Cardiac muscle cell (in vitro differentiated cells and primary cell): ENCODE measurements around the gene TWNK. TPM values are rescaled to one million over a fixed set of nuclear protein-coding genes. Genes with fewer than 3 reads are reported as not detected.
"Not testable (repeated sequence)": the region's sequence is repeated elsewhere in the genome, so short reads cannot be mapped to it uniquely, and the experiment has no call there.

Experiments
- DNase-seq, 2 donors: peaks; one replicate each; pipeline versions ENCODE4 v3.0.0 to v3.0.0-alpha.2; 2010 to 2017; ENCODE audit warnings: low read depth in 1 of 2, low spot score in 1 of 2
- H3K27ac ChIP-seq: fragments of 200-600 bp; sonication (generic); 2 replicates; pipeline ENCODE4 v1.5.1; 2016
- H3K27me3 ChIP-seq: fragments of 200-600 bp; sonication (generic); 2 replicates; pipeline ENCODE4 v1.6.0; 2016; ENCODE audit warnings: control low read depth
- H3K36me3 ChIP-seq: fragments of 200-600 bp; sonication (generic); 2 replicates; pipeline ENCODE4 v1.5.1; 2016; ENCODE audit warnings: control low read depth
- H3K4me1 ChIP-seq: fragments of 200-600 bp; sonication (generic); 2 replicates; pipeline ENCODE4 v1.8.1; 2017; ENCODE audit warnings: low read depth, mild to moderate bottlenecking, mixed run types
- H3K4me3 ChIP-seq: fragments of 200-600 bp; sonication (generic); 2 replicates; pipeline ENCODE4 v1.5.1; 2016; ENCODE audit warnings: mild to moderate bottlenecking
- H3K9me3 ChIP-seq: fragments of 200-600 bp; sonication (generic); 2 replicates; pipeline ENCODE4 v1.5.1; 2017; ENCODE audit warnings: low read depth, mild to moderate bottlenecking, control low read depth
- CTCF ChIP-seq: IDR thresholded peaks from 2 replicates; pipeline ENCODE4 v1.5.1; 2012; ENCODE audit warnings: low read depth, mild to moderate bottlenecking, low read length
- polyA plus RNA-seq: library from polyadenylated mRNA; unstranded; fragments of >200 nt; fragmentation: Nextera tagmentation; extraction: Ambion mirVana; gene quantifications from 2 replicates; pipeline ENCODE4 v1.2.1, GENCODE V29; 2016
- total RNA-seq: library from RNA; depleted of rRNA; stranded (reverse); fragments of >200 nt; gene quantifications from 2 replicates; pipeline ENCODE4 v1.2.3, GENCODE V29; 2016

The TWNK gene
- total and polyA plus RNA-seq, 2 experiments from 2014 or later, result 6.9 to 7.6 TPM

DNA sequence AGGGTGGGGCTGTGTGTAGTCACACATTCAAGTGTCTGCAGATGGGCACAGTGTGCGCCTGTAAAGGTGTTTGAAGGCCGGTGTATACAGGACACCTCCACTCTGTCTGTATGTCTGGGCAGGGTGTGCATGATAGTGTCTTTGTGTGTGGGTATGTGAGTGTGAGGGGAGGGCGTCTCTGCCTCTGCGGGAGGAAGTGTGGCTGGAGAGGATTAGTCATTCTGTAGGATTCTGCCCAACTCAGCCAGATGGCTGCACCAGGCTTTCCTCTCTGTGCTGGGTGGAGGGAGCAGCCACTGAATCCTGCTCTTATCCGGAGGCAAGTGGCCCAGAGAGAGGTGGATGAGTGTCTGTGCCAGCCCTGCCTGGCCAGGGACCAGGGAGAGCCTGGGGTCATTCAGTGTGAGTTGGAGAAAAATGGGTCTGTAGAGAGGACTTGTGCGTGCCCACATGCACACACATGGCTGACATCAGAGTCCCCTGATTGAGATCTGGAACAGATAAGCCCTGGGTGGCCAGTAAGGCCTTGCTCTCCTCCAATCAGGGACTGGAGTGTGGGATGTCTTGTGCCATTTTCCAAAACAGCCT lies 45.4 kb downstream of the TWNK start:
- Histone ChIP-seq H3K27me3 (peaks cover 18% of the 10 kb centered on the region), H3K4me1 (peaks cover 17% of the 10 kb centered on the region)
- DNase-seq, result peak in 1 of 2 donors; percentile 91

GRCh38 chr10:101033276-101033675 lies 45.9 kb downstream of the TWNK start:
- no peak overlapping the region for H3K27ac ChIP-seq

More for the DNA sequence above, 45.4 kb downstream of the TWNK start:
- Histone ChIP-seq H3K9me3 (no peaks in the 10 kb centered on the region), H3K4me3 (peak overlapping the region; percentile 43), H3K36me3 (no peaks in the 10 kb centered on the region), H3K27ac (no peak overlapping the region)
- TF ChIP-seq CTCF, result no peak

DNA sequence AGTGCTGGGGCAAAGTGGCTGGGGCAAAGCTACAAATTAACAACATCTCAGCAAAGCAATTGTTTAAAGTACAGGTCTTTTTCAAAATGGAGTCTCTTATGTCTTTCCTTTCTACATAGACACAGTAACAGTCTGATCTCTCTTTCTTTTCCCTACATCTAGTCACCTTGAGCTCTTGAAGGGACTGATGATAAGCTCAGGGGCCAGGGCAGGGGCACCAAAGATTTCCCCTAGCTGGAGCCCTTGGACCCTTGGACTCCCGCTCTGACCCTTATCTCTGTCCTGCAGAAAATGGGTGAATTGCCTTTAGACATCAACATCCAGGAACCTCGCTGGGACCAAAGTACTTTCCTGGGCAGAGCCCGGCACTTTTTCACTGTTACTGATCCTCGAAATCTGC lies 47.1 kb downstream of the TWNK start:
- DNase-seq, H3K36me3 ChIP-seq, H3K4me3 ChIP-seq, H3K9me3 ChIP-seq, H3K4me1 ChIP-seq, H3K27ac ChIP-seq: not testable (repeated sequence)
- peaks cover 18% of the 10 kb centered on the region for H3K27me3 ChIP-seq

More at GRCh38 chr10:101033276-101033675, 45.9 kb downstream of the TWNK start:
- no peak for DNase-seq
- TF ChIP-seq CTCF, result no peak
- peaks cover 17% of the 10 kb centered on the region for H3K4me1 ChIP-seq
- no peak overlapping the region for H3K4me3 ChIP-seq
- peaks cover 18% of the 10 kb centered on the region for H3K27me3 ChIP-seq
- H3K36me3 ChIP-seq, result no peaks in the 10 kb centered on the region
- H3K9me3 ChIP-seq, result no peaks in the 10 kb centered on the region

GRCh38 chr10:101035314-101035713 lies 48.0 kb downstream of the TWNK start:
- Histone ChIP-seq H3K4me1 (peaks cover 4% of the 10 kb centered on the region), H3K4me3 (no peak overlapping the region), H3K27me3 (peaks cover 18% of the 10 kb centered on the region), H3K27ac (no peak overlapping the region), H3K36me3 (no peaks in the 10 kb centered on the region), H3K9me3 (no peaks in the 10 kb centered on the region)
- DNase-seq, result no peak
- no peak for TF ChIP-seq CTCF

DNA sequence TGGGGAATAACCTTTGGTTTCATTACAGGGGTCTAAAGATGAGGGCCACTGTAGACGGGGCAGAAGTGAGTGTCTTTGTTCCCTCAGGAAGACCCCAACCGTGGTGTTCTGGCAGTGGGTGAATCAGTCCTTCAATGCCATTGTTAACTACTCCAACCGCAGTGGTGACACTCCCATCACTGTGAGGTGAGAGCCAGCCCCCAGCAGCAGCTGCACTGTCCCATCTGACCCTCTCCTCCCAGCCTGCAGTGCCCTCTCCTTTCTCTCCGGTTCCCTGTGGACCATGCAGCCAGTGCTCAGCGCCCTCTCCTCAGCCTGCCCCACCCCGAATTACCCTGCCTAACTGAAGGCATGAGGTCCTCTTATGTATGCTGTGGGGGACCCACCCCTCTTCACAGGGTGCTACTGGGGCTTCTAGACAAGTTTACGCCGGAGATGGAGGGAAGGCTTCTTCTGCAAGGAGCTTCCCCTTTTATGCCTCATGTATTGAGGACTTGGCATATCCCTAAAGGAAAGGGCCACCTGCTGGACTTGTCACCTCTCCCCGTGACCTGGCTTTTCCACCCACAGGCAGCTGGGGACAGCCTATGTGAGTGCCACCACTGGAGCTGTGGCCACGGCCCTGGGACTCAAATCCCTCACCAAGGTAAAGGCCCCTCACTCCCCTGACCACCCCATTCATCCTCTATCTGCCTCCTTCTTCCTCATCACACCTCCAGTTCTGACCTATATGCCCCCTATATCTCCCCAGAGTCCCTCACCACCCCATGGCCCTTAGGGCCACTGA lies 48.8 kb downstream of the TWNK start:
- H3K27ac ChIP-seq, result no peak overlapping the region
- H3K36me3 ChIP-seq, result no peaks in the 10 kb centered on the region
- no peak overlapping the region for H3K4me3 ChIP-seq
- no peak for TF ChIP-seq CTCF
- no peak for DNase-seq
- H3K9me3 ChIP-seq, result no peaks in the 10 kb centered on the region
- peaks cover 4% of the 10 kb centered on the region for H3K4me1 ChIP-seq
- H3K27me3 ChIP-seq, result peaks cover 18% of the 10 kb centered on the region

DNA sequence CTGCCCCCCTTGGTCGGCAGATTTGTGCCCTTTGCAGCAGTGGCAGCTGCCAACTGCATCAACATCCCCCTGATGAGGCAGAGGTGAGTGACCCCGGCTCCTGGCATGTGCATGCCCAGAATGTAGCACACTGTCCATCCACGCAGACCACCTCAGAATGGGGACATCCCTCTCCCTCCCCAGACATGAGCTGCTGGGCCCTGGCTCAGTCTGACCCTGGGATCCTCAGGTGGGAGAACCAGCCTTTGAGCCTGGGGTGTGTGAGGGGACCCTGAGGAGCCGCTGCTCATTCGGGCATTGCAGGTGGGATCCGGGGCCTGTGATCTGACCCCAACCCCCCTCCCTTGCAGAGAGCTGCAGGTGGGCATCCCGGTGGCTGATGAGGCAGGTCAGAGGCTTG lies 49.4 kb downstream of the TWNK start:
- H3K4me3 ChIP-seq, result no peak overlapping the region
- H3K4me1 ChIP-seq, result peaks cover 4% of the 10 kb centered on the region
- no peaks in the 10 kb centered on the region for H3K36me3 ChIP-seq
- H3K9me3 ChIP-seq, result no peaks in the 10 kb centered on the region
- H3K27ac ChIP-seq, result no peak overlapping the region
- peaks cover 18% of the 10 kb centered on the region for H3K27me3 ChIP-seq
- no peak for DNase-seq
- no peak for TF ChIP-seq CTCF
